GM18867 (cell line): Measurements from ENCODE around the gene STK38.

Experiments used
- ATAC-seq: cut with Tn5 transposase; IDR thresholded peaks from one replicate; pipeline ENCODE4 v1.9.1; 2021; ENCODE audit warnings: mild to moderate bottlenecking, moderate library complexity; ENCODE audit not compliant: unreplicated experiment

Gene STK38

DNA sequence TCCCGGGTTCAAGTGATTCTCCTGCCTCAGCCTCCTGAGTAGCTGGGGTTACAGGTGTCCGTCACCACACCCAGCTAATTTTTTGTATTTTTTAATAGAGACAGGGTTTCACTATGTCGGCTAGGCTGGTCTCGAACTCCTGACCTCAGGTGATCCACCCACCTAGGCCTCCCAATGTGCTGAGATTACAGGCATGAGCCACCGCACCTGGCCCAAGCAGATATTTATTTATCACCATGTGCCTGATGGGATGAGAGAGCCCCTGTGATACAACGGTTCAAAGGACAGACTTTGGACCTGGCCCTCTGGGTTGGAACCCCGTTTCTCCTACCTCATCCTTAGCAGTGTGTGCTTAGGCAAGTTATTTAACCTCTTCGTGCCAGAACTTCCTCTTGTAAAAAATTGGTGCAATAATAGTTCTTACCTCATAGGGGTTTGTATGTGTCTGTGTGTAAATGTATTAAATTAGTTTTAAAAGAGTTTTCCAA lies 19.2 kb upstream of the STK38 start:
- no peak for ATAC-seq

- no peak for ATAC-seq
Measured at GRCh38 chr6:36563928-36564284, 16.6 kb upstream of the STK38 start.

DNA sequence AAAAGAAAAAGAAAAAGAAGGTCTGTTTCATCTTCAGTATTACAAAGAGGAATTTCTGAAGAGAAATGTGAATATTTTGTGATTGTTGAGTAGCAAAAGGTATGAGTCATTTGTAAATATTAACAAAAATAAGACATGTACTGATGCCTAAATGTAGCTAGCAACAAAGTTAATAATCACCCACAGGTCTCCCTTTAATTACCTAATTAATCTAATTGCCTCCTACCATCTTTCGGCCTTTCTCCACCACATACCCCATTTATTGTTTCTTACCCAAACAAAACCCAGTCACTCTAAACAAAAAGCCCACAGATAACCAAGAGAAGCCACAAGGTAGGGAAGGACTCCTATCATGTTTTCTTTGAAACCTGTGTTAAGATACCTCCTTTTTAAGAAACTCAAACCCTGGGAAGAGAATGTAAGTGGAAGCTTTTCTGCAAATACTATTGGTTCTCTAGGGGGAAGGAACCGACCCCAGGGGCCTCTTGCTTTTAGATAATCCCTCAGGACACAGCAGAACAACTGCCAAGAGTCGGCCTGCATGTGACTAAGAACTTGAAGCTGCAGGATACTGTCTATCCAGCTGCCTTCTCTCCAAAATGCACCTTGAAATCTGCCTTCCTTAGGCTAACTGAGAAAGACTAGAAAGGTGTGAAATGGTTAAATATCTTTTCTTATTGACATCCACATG lies 16.1 kb upstream of the STK38 start:
- no peak for ATAC-seq

DNA sequence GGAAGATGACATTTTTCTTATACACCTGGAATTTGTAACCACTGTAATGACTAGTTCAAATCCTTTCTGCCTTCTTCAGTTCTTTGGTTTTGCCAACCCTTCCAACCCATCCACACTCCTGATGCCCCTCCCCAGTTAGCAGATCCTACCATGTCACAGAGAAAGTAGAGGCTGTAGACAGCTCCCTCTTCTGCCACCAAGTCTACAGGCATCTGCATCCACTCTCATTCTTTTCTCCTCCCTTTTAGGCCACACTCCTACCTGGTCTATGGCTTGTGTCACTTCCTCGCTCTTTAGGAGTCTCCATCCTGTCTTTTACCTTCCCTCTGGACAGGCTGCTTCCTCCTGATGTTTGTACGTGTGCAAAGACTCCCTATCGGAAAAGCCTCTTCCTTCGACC lies 13.5 kb upstream of the STK38 start:
- no peak for ATAC-seq

GRCh38 chr6:36559011-36559793 lies 11.9 kb upstream of the STK38 start:
- no peak for ATAC-seq

DNA sequence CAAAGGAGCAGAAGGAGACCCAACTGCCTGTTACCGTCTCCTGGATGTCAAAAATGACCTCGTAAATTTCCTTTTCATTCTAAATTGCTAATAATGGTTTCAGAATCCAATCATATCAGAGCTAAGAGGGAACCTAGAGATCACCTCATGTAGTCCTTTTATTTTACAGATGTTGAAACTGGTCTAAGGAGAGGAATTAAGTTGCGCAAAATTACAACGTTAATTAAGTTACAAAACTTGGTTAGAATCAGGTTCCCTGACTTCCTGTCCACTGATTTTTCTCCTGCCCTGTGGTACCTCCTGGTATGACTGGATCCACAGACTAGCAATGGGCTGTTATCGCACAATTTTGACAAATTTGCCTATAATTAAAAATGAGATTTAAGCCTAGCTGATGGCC lies 9.0 kb upstream of the STK38 start:
- ATAC-seq = no peak

DNA sequence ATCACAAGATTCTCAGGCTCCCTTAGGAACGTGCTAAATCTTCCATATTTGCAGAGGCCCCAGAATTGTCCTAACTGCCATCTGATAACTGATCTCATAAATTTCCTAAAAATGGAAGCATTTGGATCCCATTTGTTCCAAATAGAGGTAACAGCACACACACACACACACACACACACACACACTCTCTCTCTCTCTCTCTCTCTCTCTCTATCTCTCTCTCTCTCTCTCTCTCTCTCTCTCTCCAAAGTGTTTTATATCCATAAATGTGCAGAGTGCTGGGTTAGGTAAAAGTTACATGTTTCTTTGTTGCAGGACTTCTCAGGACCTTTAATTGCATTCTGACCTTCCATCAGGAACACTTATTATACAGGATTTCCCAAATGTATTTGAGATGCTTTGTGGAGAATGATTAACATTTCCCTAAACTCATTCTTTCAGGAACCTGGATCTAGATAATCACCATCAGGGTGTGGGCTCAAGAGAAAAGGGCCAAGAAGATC lies 8.5 kb upstream of the STK38 start:
- ATAC-seq = no peak

- no peak for ATAC-seq
Measured at GRCh38 chr6:36550473-36551000, 3.3 kb upstream of the STK38 start.

- no peak for ATAC-seq
Measured at GRCh38 chr6:36548401-36548743, 1.1 kb upstream of the STK38 start.

DNA sequence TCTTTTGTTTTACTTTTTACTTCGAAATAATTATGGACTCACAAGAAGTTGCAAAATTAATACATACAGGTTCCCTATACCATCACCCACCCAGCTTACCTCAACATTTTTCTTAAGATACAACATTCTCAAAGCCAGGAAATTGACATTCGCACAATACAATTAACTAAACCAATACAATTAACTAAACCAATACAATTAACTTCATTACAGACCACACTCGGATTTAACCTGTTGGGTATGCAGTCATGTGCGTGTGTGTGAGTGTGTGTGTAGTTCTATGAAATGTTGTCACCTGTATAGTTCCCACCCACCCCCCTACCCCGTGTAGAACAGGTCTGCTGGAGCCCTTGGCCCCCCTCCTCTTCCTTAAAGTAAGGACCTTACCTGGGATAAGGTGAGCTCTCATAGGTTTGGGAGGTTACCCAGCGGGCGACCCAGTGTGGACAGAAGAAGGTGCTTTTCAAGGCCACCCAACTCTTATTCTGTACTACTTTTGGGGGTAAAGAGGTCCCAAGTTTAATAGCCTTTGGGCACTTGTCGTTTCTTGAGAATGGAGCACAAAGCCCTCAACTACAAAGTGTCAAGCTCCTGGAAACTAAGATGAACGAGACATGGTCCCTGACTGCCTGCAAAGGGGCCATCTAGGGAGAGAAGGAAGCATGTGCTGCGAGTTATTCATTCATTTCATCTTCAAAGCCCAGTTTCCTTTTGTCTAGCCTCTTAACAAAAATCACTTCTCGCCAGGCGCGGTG lies 544 bp upstream of the STK38 start:
- ATAC-seq = no peak

- no peak for ATAC-seq
Measured at GRCh38 chr6:36546308-36546919, 865 bp downstream of the STK38 start.

GRCh38 chr6:36545767-36546307 lies 1.4 kb downstream of the STK38 start:
- no peak for ATAC-seq

DNA sequence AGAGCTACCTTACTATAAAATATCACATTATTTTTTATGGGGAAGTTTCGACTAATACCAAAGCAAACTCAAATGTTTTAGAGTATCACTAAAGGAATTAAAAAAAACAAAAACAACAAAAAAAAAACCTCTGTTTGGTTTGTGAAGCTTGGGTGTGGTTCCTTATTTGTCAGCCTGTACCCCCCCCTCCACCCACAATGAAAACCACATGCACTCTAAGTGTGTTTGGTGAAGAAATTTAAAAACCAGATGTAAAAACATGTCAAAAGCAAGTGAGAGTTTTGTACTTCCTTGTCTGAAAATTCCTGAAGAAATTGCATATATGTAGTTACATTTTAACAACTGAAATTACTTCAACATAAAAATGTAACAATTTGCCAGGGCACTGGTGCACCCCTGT lies 3.1 kb downstream of the STK38 start:
- no peak for ATAC-seq

GRCh38 chr6:36542041-36542440 lies 5.2 kb downstream of the STK38 start:
- ATAC-seq = no peak

DNA sequence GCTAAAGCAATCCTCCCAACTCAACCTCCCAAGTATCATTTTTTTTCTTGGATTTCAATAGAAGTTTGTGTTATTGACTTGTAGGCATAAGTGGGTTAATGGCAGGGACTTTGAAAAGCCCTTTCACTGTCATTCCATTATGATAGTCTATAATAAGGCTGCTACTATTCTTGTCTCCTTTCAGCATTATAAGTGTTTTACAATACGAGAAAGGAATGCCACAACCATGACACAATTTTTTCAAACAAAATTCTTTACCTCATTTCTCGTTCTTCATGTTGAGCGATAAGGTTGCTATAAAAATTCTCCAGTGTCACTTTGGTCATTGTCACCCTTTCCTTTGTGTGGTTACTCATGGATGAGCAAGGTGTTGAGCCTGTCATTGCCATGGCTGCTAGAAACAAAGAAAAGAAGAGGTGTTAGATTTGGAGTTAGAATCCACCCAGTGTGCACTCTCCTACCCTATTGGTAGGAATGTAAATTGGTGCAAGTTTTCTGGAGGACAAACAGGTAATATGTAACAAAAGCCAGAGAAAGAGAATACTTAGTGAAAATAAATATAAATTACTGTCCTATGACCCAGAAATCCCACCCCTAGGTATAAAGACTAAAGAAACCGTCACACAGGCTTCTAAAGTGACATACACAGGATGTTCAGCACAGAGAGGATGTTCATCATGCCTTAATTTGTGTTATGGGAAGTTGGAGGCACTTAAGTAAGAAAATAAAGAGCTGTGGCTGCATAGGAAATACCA lies 7.3 kb downstream of the STK38 start:
- ATAC-seq = no peak

DNA sequence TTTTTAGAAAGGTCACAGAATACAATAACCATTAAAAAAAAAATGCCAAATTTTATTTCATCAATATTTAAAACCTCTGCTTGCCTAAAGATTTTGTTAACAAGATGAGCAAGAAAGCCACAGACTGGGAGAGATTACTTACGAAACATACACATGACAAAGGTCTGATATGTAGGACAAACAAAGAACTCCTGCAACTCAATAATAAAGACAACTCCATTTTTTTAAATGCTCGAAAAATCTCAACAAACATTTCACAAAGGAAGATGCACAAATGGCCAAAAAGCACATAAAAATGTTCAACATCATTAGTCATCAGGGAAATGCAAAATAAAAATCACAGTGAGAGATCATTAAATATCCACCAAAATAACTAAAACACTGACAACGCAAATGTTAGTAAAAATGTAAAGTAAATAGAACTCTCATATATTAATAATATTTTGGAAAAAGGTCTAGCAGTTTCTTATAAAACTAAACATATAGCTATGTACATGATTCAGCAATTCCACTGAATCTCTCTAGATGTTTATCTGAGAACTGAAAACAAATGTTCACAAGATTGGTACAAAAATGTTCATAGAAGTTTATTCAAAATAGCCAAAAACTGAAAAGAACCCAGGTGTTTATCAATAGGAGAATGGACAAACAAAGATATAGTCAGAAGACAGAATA lies 10.3 kb downstream of the STK38 start:
- no peak for ATAC-seq

- ATAC-seq = no peak
Measured at GRCh38 chr6:36533321-36533720, 14.0 kb downstream of the STK38 start.

DNA sequence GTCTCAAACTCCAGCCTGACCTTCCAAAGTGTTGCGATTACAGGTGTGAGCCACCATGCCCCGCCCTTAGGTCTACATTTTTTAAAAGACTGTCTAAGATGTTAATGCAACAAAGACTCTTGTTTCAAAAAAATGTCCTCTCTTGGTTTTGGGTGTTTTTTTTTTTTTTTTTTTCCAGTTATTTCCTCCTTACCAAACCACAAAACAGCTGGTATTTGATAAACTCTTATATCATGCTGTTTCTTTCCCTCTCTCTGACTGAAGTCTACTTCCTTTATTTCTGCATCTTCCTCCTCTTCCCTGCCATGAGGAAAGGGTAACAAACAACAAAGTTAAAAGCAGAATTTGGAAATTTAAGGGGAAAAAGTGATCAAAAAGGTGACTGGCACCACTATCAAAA lies 21.2 kb downstream of the STK38 start:
- no peak for ATAC-seq

GRCh38 chr6:36525346-36525745 lies 21.9 kb downstream of the STK38 start:
- no peak for ATAC-seq
